Common myeloid progenitor, CD34-positive (primary cell): ENCODE data around the gene ADAMTSL4.
"Not testable (repeated sequence)": the region's sequence is repeated elsewhere in the genome, so short reads cannot be mapped to it uniquely, and the experiment has no call there.

Source experiments
- CTCF ChIA-PET: fragments of 350-600 bp; sonication (Branson Sonifier 250); formaldehyde crosslinking; loops from one replicate; lab custom pipeline; 2021; ENCODE audit warnings: antibody characterized with exemption; lab: Charles Lee
- POLR2A ChIA-PET: fragments of 350-600 bp; sonication (Branson Sonifier 250); formaldehyde crosslinking; loops from one replicate; lab custom pipeline; 2021; ENCODE audit warnings: antibody characterized with exemption; lab: Charles Lee
- DNase-seq, 3 donors: peaks; one replicate each; pipeline versions ENCODE4 v3.0.0 to v3.0.0-alpha.2; 2013
- H3K27ac ChIP-seq, 2 experiments: 1 replicate in 1 of 2; 2 replicates in 1 of 2; pipeline ENCODE4 v1.7.0; 2013; ENCODE audit warnings: inconsistent platforms in 2 of 2, low read length in 2 of 2, mild to moderate bottlenecking in 2 of 2, low read depth in 1 of 2, moderate library complexity in 1 of 2; ENCODE audit not compliant: severe bottlenecking in 2 of 2, insufficient read depth in 1 of 2, poor library complexity in 1 of 2
- H3K27me3 ChIP-seq, 5 experiments: replicated peaks in 2 of 5; 1 replicate in 3 of 5; 2 replicates in 2 of 5; pipeline versions ENCODE4 v1.6.1 to v1.7.0; 2013; ENCODE audit warnings: low read length in 4 of 5, mild to moderate bottlenecking in 2 of 5, moderate library complexity in 2 of 5, inconsistent platforms in 1 of 5; ENCODE audit not compliant: insufficient read depth in 5 of 5, control insufficient read depth in 4 of 5
- H3K36me3 ChIP-seq, 4 experiments: 1 replicate in 2 of 4; 2 replicates in 2 of 4; pipeline versions ENCODE4 v1.6.1 to v1.7.0; 2013; ENCODE audit warnings: low read length in 3 of 4, control low read depth in 1 of 4, mild to moderate bottlenecking in 1 of 4; ENCODE audit not compliant: control insufficient read depth in 4 of 4, insufficient read depth in 4 of 4
- H3K4me1 ChIP-seq, 4 experiments: 1 replicate in 3 of 4; 2 replicates in 1 of 4; pipeline versions ENCODE4 v1.6.1 to v1.7.1; 2013; ENCODE audit warnings: low read length in 3 of 4, mild to moderate bottlenecking in 3 of 4, control low read depth in 1 of 4, inconsistent platforms in 1 of 4, moderate library complexity in 1 of 4; ENCODE audit not compliant: control insufficient read depth in 4 of 4, insufficient read depth in 4 of 4; ENCODE audit errors: control extremely low read depth in 1 of 4
- H3K4me3 ChIP-seq, 7 experiments: 1 replicate in 4 of 7; 2 replicates in 3 of 7; pipeline versions ENCODE4 v1.5.1 to v1.7.0; 2013; ENCODE audit warnings: mild to moderate bottlenecking in 7 of 7, low read length in 6 of 7, moderate library complexity in 6 of 7, inconsistent platforms in 2 of 7, low read depth in 2 of 7, control low read depth in 1 of 7; ENCODE audit not compliant: insufficient read depth in 4 of 7, control insufficient read depth in 1 of 7; ENCODE audit errors: extremely low read depth in 1 of 7
- H3K9me3 ChIP-seq, 5 experiments: 1 replicate in 4 of 5; 2 replicates in 1 of 5; pipeline versions ENCODE4 v1.6.1 to v1.7.1; 2013; ENCODE audit warnings: low read length in 4 of 5, mild to moderate bottlenecking in 2 of 5, inconsistent platforms in 1 of 5, low read depth in 1 of 5, moderate library complexity in 1 of 5; ENCODE audit not compliant: control insufficient read depth in 4 of 5, insufficient read depth in 2 of 5; ENCODE audit errors: control extremely low read depth in 1 of 5
- WGBS: methylation state at CpG from one replicate; pipeline ENCODE4 v1.1.5; 2013; ENCODE audit not compliant: insufficient coverage; 5-methylcytosine and 5-hydroxymethylcytosine counted together

Gene ADAMTSL4

GRCh38 chr1:150598346-150598745 is 49.1 kb downstream of the ADAMTSL4 start:
- 100% methylated on average over 3 of the region's 4 CpGs for WGBS
- not testable (repeated sequence) for H3K4me1 ChIP-seq, H3K27me3 ChIP-seq, H3K9me3 ChIP-seq, DNase-seq, H3K36me3 ChIP-seq, H3K4me3 ChIP-seq, H3K27ac ChIP-seq
- POLR2A ChIA-PET, result interaction anchor here (0.8 kb wide), 1 partner anchor 9 kb away, joined by 3 read pairs; no protein-coding TSS in a partner anchor
- CTCF ChIA-PET, result interaction anchor here (0.8 to 2.0 kb wide), 5 partner anchors 9 to 22 kb away, joined by 3 to 6 read pairs (median 5); no protein-coding TSS in a partner anchor

- no peaks in the 10 kb centered on the region for H3K27me3 ChIP-seq
- no peak for DNase-seq
- H3K9me3 ChIP-seq, result no peaks in the 10 kb centered on the region
- H3K27ac ChIP-seq, result no peak overlapping the region
- CTCF ChIA-PET, result interaction anchor here (0.7 kb wide), 1 partner anchor 19 kb away, joined by 4 read pairs; no protein-coding TSS in a partner anchor
- no peaks in the 10 kb centered on the region for H3K4me1 ChIP-seq
- H3K36me3 ChIP-seq, result peaks cover 0 to 8% (median 2%) of the 10 kb centered on the region in 4 experiments
- POLR2A ChIA-PET, result interaction anchor here (0.6 kb wide), 1 partner anchor 10 kb away, joined by 6 read pairs; no protein-coding TSS in a partner anchor
- H3K4me3 ChIP-seq, result no peak overlapping the region
Observed at GRCh38 chr1:150601540-150601939, 52.3 kb downstream of the ADAMTSL4 start.

GRCh38 chr1:150602372-150602771 is 53.2 kb downstream of the ADAMTSL4 start:
- H3K36me3 ChIP-seq, POLR2A ChIA-PET, H3K4me3 ChIP-seq, CTCF ChIA-PET, DNase-seq, H3K27ac ChIP-seq, H3K4me1 ChIP-seq, H3K9me3 ChIP-seq, H3K27me3 ChIP-seq: not testable (repeated sequence)
- 100% methylated on average over 2 of the region's 12 CpGs for WGBS

- no peak overlapping the region for H3K27ac ChIP-seq
- POLR2A ChIA-PET, result no interaction called here
- CTCF ChIA-PET, result interaction anchor here (0.6 to 1.1 kb wide), 3 partner anchors 9 to 16 kb away, joined by 3 read pairs; no protein-coding TSS in a partner anchor
- no peaks in the 10 kb centered on the region for H3K4me1 ChIP-seq
- H3K27me3 ChIP-seq, result no peaks in the 10 kb centered on the region
- no peak for DNase-seq
- no peaks in the 10 kb centered on the region for H3K9me3 ChIP-seq
- 100% methylated on average over 1 of the region's 3 CpGs for WGBS
- no peak overlapping the region for H3K4me3 ChIP-seq
- peaks cover 0 to 6% (median 2%) of the 10 kb centered on the region in 4 experiments for H3K36me3 ChIP-seq
Observed at GRCh38 chr1:150603711-150604110, 54.5 kb downstream of the ADAMTSL4 start.

- POLR2A ChIA-PET, result no interaction called here
- peaks cover 0 to 8% (median 2%) of the 10 kb centered on the region in 4 experiments for H3K36me3 ChIP-seq
- no peaks in the 10 kb centered on the region for H3K4me1 ChIP-seq
- no peak overlapping the region for H3K4me3 ChIP-seq
- no peaks in the 10 kb centered on the region for H3K9me3 ChIP-seq
- no peak for DNase-seq
- no peaks in the 10 kb centered on the region for H3K27me3 ChIP-seq
- WGBS, result no CpG with 5 or more reads among the region's 2 CpGs
- peak overlapping the region in 1 of 2 experiments; percentile 35 for H3K27ac ChIP-seq
- CTCF ChIA-PET, result interaction anchor here (1.0 kb wide), 1 partner anchor 16 kb away, joined by 3 read pairs; no protein-coding TSS in a partner anchor
Observed at GRCh38 chr1:150604226-150604588, 55.0 kb downstream of the ADAMTSL4 start.

- H3K27me3 ChIP-seq, H3K4me3 ChIP-seq, DNase-seq, H3K36me3 ChIP-seq, H3K9me3 ChIP-seq, H3K4me1 ChIP-seq, POLR2A ChIA-PET, CTCF ChIA-PET: not testable (repeated sequence)
- no CpG with 5 or more reads among the region's 3 CpGs for WGBS
- peak overlapping the region in 1 of 2 experiments; percentile 34 for H3K27ac ChIP-seq
Observed at GRCh38 chr1:150605451-150605731, 56.2 kb downstream of the ADAMTSL4 start.

GRCh38 chr1:150606463-150607142 is 57.4 kb downstream of the ADAMTSL4 start:
- no peak for DNase-seq
- Histone ChIP-seq H3K27me3 (no peaks in the 10 kb centered on the region), H3K4me1 (peaks cover 0 to 19% (median 14%) of the 10 kb centered on the region in 4 experiments), H3K4me3 (no peak overlapping the region), H3K27ac (no peak overlapping the region), H3K36me3 (peaks cover 0 to 9% (median 2%) of the 10 kb centered on the region in 4 experiments), H3K9me3 (no peaks in the 10 kb centered on the region)
- ChIA-PET CTCF (interaction anchor here (0.8 to 1.4 kb wide), 3 partner anchors 22 to 45 kb away, joined by 3 to 4 read pairs (median 4); no protein-coding TSS in a partner anchor), POLR2A (interaction anchor here (0.7 to 0.9 kb wide), 2 partner anchors 8 to 27 kb away, joined by 3 read pairs; partner anchors contain the start of gene MCL1)
- 100% methylated on average over 2 of the region's 7 CpGs for whole genome bisulfite sequencing
